ENCODE measurements around the gene PRR4.

Gene PRR4

GRCh38 chr12:10811883-10812536 is 37.3 kb downstream of the PRR4 start:
- in situ Hi-C loops (cut with MboI; ENCODE audit: low pct_unique_long_range_greater_than_20kb, low sequenced_read_pairs, unreplicated experiment): no loop called here
- TF ChIP-seq CTCF (IDR thresholded peaks at IDR 0.05; ENCODE audit: extremely low read depth, insufficient read depth, missing control alignments): no peak
- DNase-seq (ENCODE audit: low spot score): no peak

- no peak for TF ChIP-seq CTCF (IDR thresholded peaks at IDR 0.05; ENCODE audit: extremely low read depth, insufficient read depth, missing control alignments)
- in situ Hi-C loops (cut with MboI; ENCODE audit: low pct_unique_long_range_greater_than_20kb, low sequenced_read_pairs, unreplicated experiment): no loop called here
- no peak for DNase-seq (ENCODE audit: low spot score)
Measured at GRCh38 chr12:10810068-10810467, 39.2 kb downstream of the PRR4 start, which contains the start of gene TAS2R9. TAS2R9 (minus strand) TSS chr12:10810168; CDS start chr12:10810075, 93 bp downstream.

GRCh38 chr12:10807186-10807585 is 42.1 kb downstream of the PRR4 start, which contains the start of gene TAS2R8:
TAS2R8 (minus strand) TSS chr12:10807286; CDS start chr12:10806980, 306 bp downstream.
- no peak for DNase-seq (ENCODE audit: low spot score)
- no peak for TF ChIP-seq CTCF (IDR thresholded peaks at IDR 0.05; ENCODE audit: extremely low read depth, insufficient read depth, missing control alignments)
- in situ Hi-C loops (cut with MboI; ENCODE audit: low pct_unique_long_range_greater_than_20kb, low sequenced_read_pairs, unreplicated experiment): no loop called here

- in situ Hi-C loops (cut with MboI; ENCODE audit: low pct_unique_long_range_greater_than_20kb, low sequenced_read_pairs, unreplicated experiment): no loop called here
- DNase-seq (ENCODE audit: low spot score): no peak
- TF ChIP-seq CTCF (IDR thresholded peaks at IDR 0.05; ENCODE audit: extremely low read depth, insufficient read depth, missing control alignments): no peak
Measured at GRCh38 chr12:10802587-10802986, 46.7 kb downstream of the PRR4 start, which contains the start of gene TAS2R7. TAS2R7 (minus strand) TSS chr12:10802627; CDS start chr12:10802570, 57 bp downstream.

GRCh38 chr12:10801741-10802140 is 47.5 kb downstream of the PRR4 start:
- in situ Hi-C loops (cut with MboI; ENCODE audit: low pct_unique_long_range_greater_than_20kb, low sequenced_read_pairs, unreplicated experiment): no loop called here
- TF ChIP-seq CTCF (IDR thresholded peaks at IDR 0.05; ENCODE audit: extremely low read depth, insufficient read depth, missing control alignments): no peak

More at GRCh38 chr12:10801741-10802140, 47.5 kb downstream of the PRR4 start:
- DNase-seq (ENCODE audit: low spot score): no peak

All from GM13977 (cell line).